H1 (cell line): ENCODE results near the gene PABPC4L. TPM values are rescaled to one million over a fixed set of nuclear protein-coding genes. Genes with fewer than 3 reads are reported as not detected.

Experiments used
- CTCF ChIA-PET: fragments of 300-600 bp; sonication (Branson Sonifier 250); formaldehyde crosslinking; loops from one replicate; lab custom pipeline; 2021; ENCODE audit not compliant: partially characterized antibody; lab: Charles Lee
- POLR2A ChIA-PET: fragments of 300-600 bp; sonication (Branson Sonifier 250); formaldehyde crosslinking; loops from one replicate; lab custom pipeline; 2021; ENCODE audit warnings: inconsistent platforms; ENCODE audit not compliant: partially characterized antibody; lab: Charles Lee
- DNase-seq, 2 experiments: peaks; one replicate each; pipeline versions ENCODE4 v3.0.0 to v3.0.0-alpha.2; 2010 to 2022; ENCODE audit warnings: low spot score in 2 of 2, low read depth in 1 of 2, mixed read lengths in 1 of 2
- FAIRE-seq: peaks from 2 replicates; lab custom pipeline; 2011; peaks lifted over from hg19 to GRCh38; lab: Jason Lieb, UNC
- H2AFZ ChIP-seq: 2 replicates; pipeline ENCODE4 v1.8.1; 2012; ENCODE audit warnings: low read length, inconsistent platforms
- H2AK5ac ChIP-seq: 2 replicates; pipeline ENCODE4 v1.6.1; 2013; ENCODE audit warnings: low read depth, low read length
- H2BK120ac ChIP-seq: replicated peaks from 2 replicates; pipeline ENCODE3; 2013; ENCODE audit warnings: low read depth, low read length, inconsistent platforms
- H2BK12ac ChIP-seq: 2 replicates; pipeline ENCODE4 v1.6.1; 2013; ENCODE audit warnings: low read depth, low read length
- H2BK15ac ChIP-seq: 2 replicates; pipeline ENCODE4 v1.6.1; 2013; ENCODE audit warnings: low read length
- H2BK20ac ChIP-seq: 2 replicates; pipeline ENCODE4 v1.6.1; 2013; ENCODE audit warnings: low read length
- H2BK5ac ChIP-seq: 2 replicates; pipeline ENCODE4 v1.6.1; 2013; ENCODE audit warnings: low read depth, low read length
- H3K14ac ChIP-seq: 2 replicates; pipeline ENCODE4 v1.6.1; 2013; ENCODE audit warnings: inconsistent platforms; ENCODE audit not compliant: insufficient read length
- H3K18ac ChIP-seq: 2 replicates; pipeline ENCODE4 v1.6.1; 2013; ENCODE audit warnings: low read length; ENCODE audit errors: extremely low read depth
- H3K23ac ChIP-seq: 2 replicates; pipeline ENCODE4 v1.6.1; 2013; ENCODE audit warnings: inconsistent platforms; ENCODE audit not compliant: insufficient read length
- H3K23me2 ChIP-seq: 2 replicates; pipeline ENCODE4 v1.6.1; 2013; ENCODE audit warnings: low read depth, low read length
- H3K27ac ChIP-seq: 2 replicates; pipeline ENCODE4 v1.6.1; 2011; ENCODE audit warnings: low read depth, low read length, inconsistent platforms
- H3K27me3 ChIP-seq, 4 experiments: replicated peaks in 1 of 4; 1 replicate in 1 of 4; 2 replicates in 3 of 4; pipeline versions ENCODE4 v1.6.1 to v1.8.1; 2011 to 2013; ENCODE audit warnings: low read length in 3 of 4, mild to moderate bottlenecking in 3 of 4, inconsistent platforms in 2 of 4, mixed read lengths in 2 of 4, moderate library complexity in 1 of 4; ENCODE audit not compliant: control insufficient read depth in 3 of 4, insufficient read depth in 3 of 4; ENCODE audit errors: extremely low read depth in 1 of 4
- H3K36me3 ChIP-seq, 4 experiments: 2 replicates each; pipeline versions ENCODE4 v1.6.1 to v1.8.1; 2011 to 2013; ENCODE audit warnings: mild to moderate bottlenecking in 4 of 4, low read length in 3 of 4, moderate library complexity in 2 of 4, control low read depth in 1 of 4, inconsistent platforms in 1 of 4; ENCODE audit not compliant: insufficient read depth in 4 of 4, control insufficient read depth in 2 of 4
- H3K4ac ChIP-seq: replicated peaks from 2 replicates; pipeline ENCODE3; 2013; ENCODE audit warnings: low read length, low read depth, mixed read lengths, inconsistent platforms; ENCODE audit not compliant: insufficient read length
- H3K4me1 ChIP-seq, 4 experiments: replicated peaks in 1 of 4; 1 replicate in 1 of 4; 2 replicates in 3 of 4; pipeline versions ENCODE4 v1.6.1 to v1.8.1; 2011 to 2013; ENCODE audit warnings: low read length in 3 of 4, inconsistent platforms in 2 of 4, mixed read lengths in 1 of 4; ENCODE audit not compliant: insufficient read depth in 4 of 4, control insufficient read depth in 3 of 4
- H3K4me2 ChIP-seq, 2 experiments: 2 replicates each; pipeline versions ENCODE4 v1.6.1 to v1.8.1; 2011 to 2013; ENCODE audit warnings: low read depth in 2 of 2, low read length in 2 of 2, control low read depth in 1 of 2, inconsistent platforms in 1 of 2, mild to moderate bottlenecking in 1 of 2; ENCODE audit not compliant: insufficient read depth in 1 of 2
- H3K4me3 ChIP-seq, 4 experiments: fragments of 200-600, 300-600 bp in 1 of 4; sonication (generic), shearing (Covaris generic), sonication (Bioruptor Twin) in 1 of 4; 2 replicates each; pipeline versions ENCODE4 v1.5.1 to v1.8.1; 2011 to 2016; ENCODE audit warnings: low read length in 4 of 4, low read depth in 3 of 4, control low read depth in 2 of 4, inconsistent platforms in 2 of 4, mild to moderate bottlenecking in 2 of 4, mixed read lengths in 1 of 4, moderate library complexity in 1 of 4; ENCODE audit not compliant: insufficient read depth in 2 of 4; ENCODE audit errors: extremely low read depth in 1 of 4
- H3K56ac ChIP-seq: replicated peaks from 2 replicates; pipeline ENCODE3; 2013; ENCODE audit warnings: low read depth, mild to moderate bottlenecking, mixed read lengths, low read length, inconsistent platforms; ENCODE audit not compliant: insufficient read length
- H3K79me1 ChIP-seq: 2 replicates; pipeline ENCODE4 v1.6.1; 2013; ENCODE audit warnings: low read depth, low read length, control low read depth
- H3K79me2 ChIP-seq, 2 experiments: 2 replicates each; pipeline versions ENCODE4 v1.6.1 to v1.8.1; 2012 to 2013; ENCODE audit warnings: low read length in 2 of 2, mild to moderate bottlenecking in 2 of 2, inconsistent platforms in 1 of 2; ENCODE audit not compliant: insufficient read depth in 2 of 2, control insufficient read depth in 1 of 2
- H3K9ac ChIP-seq, 4 experiments: replicated peaks in 1 of 4; 1 replicate in 1 of 4; 2 replicates in 3 of 4; pipeline versions ENCODE4 v1.6.1 to v1.8.1; 2011 to 2013; ENCODE audit warnings: low read depth in 3 of 4, low read length in 3 of 4, control low read depth in 2 of 4, mild to moderate bottlenecking in 2 of 4, moderate library complexity in 2 of 4, inconsistent platforms in 1 of 4; ENCODE audit errors: extremely low read depth in 1 of 4
- H3K9me3 ChIP-seq, 2 experiments: 2 replicates each; pipeline versions ENCODE4 v1.6.1 to v1.8.1; 2012 to 2013; ENCODE audit warnings: mild to moderate bottlenecking in 2 of 2, moderate library complexity in 2 of 2, control low read depth in 1 of 2, inconsistent platforms in 1 of 2, low read depth in 1 of 2, low read length in 1 of 2, mixed read lengths in 1 of 2; ENCODE audit not compliant: insufficient read depth in 2 of 2
- H4K20me1 ChIP-seq, 2 experiments: replicated peaks in 1 of 2; 2 replicates each; pipeline versions ENCODE3 to v1.8.1; 2011 to 2013; ENCODE audit warnings: inconsistent platforms in 2 of 2, low read length in 2 of 2, mild to moderate bottlenecking in 1 of 2; ENCODE audit not compliant: insufficient read depth in 2 of 2, control insufficient read depth in 1 of 2
- H4K5ac ChIP-seq: 2 replicates; pipeline ENCODE4 v1.6.1; 2013; ENCODE audit warnings: low read length, low read depth, mixed read lengths, inconsistent platforms; ENCODE audit not compliant: insufficient read length
- H4K8ac ChIP-seq: 2 replicates; pipeline ENCODE4 v1.8.0; 2013; ENCODE audit warnings: mild to moderate bottlenecking, moderate library complexity, low read length, inconsistent platforms; ENCODE audit not compliant: insufficient read depth; ENCODE audit errors: extremely low read depth
- H4K91ac ChIP-seq: replicated peaks from 2 replicates; pipeline ENCODE3; 2013; ENCODE audit warnings: low read length, mixed read lengths, inconsistent platforms; ENCODE audit not compliant: insufficient read length
- ASH2L ChIP-seq: fragments of 200-600, 300-600 bp; sonication (generic); IDR thresholded peaks from one replicate; pipeline ENCODE4 v1.7.1; 2017; ENCODE audit warnings: low read length
- CBX5 ChIP-seq: fragments of 300-800, 300-1000 bp; sonication (generic); IDR thresholded peaks from 2 replicates; pipeline ENCODE4 v1.7.1; 2016; ENCODE audit warnings: antibody characterized with exemption, low read length, low read depth
- CHD2 ChIP-seq: IDR thresholded peaks from 2 replicates; pipeline ENCODE4 v1.6.1; 2012; ENCODE audit warnings: low read length, improper control_type of control experiment
- CTCF ChIP-seq, 3 experiments: IDR thresholded peaks; 1 replicate in 2 of 3; 2 replicates in 1 of 3; pipeline versions ENCODE4 v1.5.1 to v1.6.1; 2011; ENCODE audit warnings: low read length in 3 of 3, mild to moderate bottlenecking in 3 of 3, inconsistent platforms in 2 of 3, low read depth in 1 of 3, moderate library complexity in 1 of 3; ENCODE audit not compliant: insufficient read depth in 1 of 3; ENCODE audit errors: control extremely low read depth in 1 of 3
- GABPA ChIP-seq: IDR thresholded peaks from 2 replicates; pipeline ENCODE4 v1.6.1; 2011; ENCODE audit warnings: mild to moderate bottlenecking, low read length, moderate library complexity, borderline replicate concordance; ENCODE audit not compliant: insufficient read depth
- KDM1A ChIP-seq: fragments of 200-600, 300-600 bp; sonication (generic); IDR thresholded peaks from 2 replicates; pipeline ENCODE4 v1.7.1; 2016; ENCODE audit warnings: mild to moderate bottlenecking, low read length, borderline replicate concordance
- PHF8 ChIP-seq: fragments of 200-600 bp; sonication (generic); conservative IDR thresholded peaks from 2 replicates; pipeline ENCODE4 v1.7.1; 2012; ENCODE audit warnings: low read depth, mild to moderate bottlenecking, inconsistent platforms, low read length, moderate library complexity
- SAP30 ChIP-seq: fragments of 300-600 bp; sonication (generic); IDR thresholded peaks from 2 replicates; pipeline ENCODE4 v1.7.1; 2012; ENCODE audit warnings: low read length, moderate library complexity, mild to moderate bottlenecking, inconsistent platforms; ENCODE audit not compliant: insufficient read depth, insufficient replicate concordance
- SIN3A ChIP-seq, 2 experiments: IDR thresholded peaks in 1 of 2; conservative IDR thresholded peaks in 1 of 2; 2 replicates each; pipeline ENCODE4 v1.6.1; 2011 to 2012; ENCODE audit warnings: low read length in 2 of 2, improper control_type of control experiment in 1 of 2, low read depth in 1 of 2, mild to moderate bottlenecking in 1 of 2
- TBP ChIP-seq: IDR thresholded peaks from 2 replicates; pipeline ENCODE4 v1.6.1; 2011; ENCODE audit warnings: low read depth, low read length, improper control_type of control experiment
- WGBS, 2 experiments: shearing (Covaris generic) in 1 of 2; methylation state at CpG; one replicate each; pipeline versions ENCODE4 v1.1.6 to v1.1.7; 2013 to 2015; ENCODE audit warnings: low lambda C conversion rate in 2 of 2, mixed read lengths in 2 of 2, inconsistent platforms in 1 of 2, low coverage in 1 of 2, missing lambda C conversion rate in 1 of 2; ENCODE audit not compliant: insufficient replicate concordance in 2 of 2, insufficient coverage in 1 of 2, insufficient read length in 1 of 2; ENCODE audit errors: extremely low coverage in 1 of 2, missing lambda C conversion rate in 1 of 2; 5-methylcytosine and 5-hydroxymethylcytosine counted together
- polyA plus RNA-seq, 7 experiments: library from polyadenylated mRNA; depleted of rRNA in 3 of 7; stranded (reverse) in 5 of 7; unstranded in 2 of 7; fragments of >200 nt in 5 of 7; fragments of 200-250 nt in 2 of 7; gene quantifications; 1 replicate in 5 of 7; 2 replicates in 1 of 7; 4 replicates in 1 of 7; pipeline versions ENCODE4 v1.2.1 to v1.2.3, GENCODE V29; 2011 to 2013; ENCODE audit warnings: missing spikeins in 2 of 7, mixed read lengths in 2 of 7
- total RNA-seq: library from RNA; stranded (reverse); fragmentation: NEBNext Ultra II Directional; extraction: Animal tissue kit (Norgen Biotek cat#: 25700); gene quantifications from 2 replicates; pipeline ENCODE4 v1.2.1, GENCODE V29; 2021

The PABPC4L gene
- total and polyA plus RNA-seq, 2 of the 8 experiments (the other 6 are each of a cell fraction or from before 2014, with no cell fraction given): 0.51 to 4.2 TPM

DNA sequence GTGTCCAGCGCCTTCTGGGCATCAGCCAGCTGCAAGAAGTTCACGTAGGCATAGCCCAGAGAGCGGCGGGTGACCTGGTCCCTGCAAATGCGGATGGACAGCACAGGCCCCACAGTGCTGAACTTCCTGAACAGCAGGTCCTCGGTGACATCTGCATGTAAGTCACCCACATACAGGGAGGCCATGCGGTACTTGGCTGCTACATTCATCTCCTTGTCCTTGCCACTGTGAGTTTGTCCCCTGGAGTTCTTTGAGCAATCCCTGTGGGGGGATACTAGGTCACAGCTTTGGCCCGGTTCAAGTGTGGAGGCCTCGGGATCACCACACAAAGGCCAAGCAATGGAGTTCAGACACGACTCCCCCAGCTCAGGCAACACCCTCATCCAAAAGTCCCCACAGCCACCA lies 776 bp downstream of the PABPC4L start:
- Histone ChIP-seq H2BK15ac (0 out of 2 replicates have a peak overlapping the region, but pooled peaks have one; percentile 8), H3K27ac (no peak overlapping the region), H2AK5ac (no peak overlapping the region), H4K20me1 (no peaks in the 10 kb centered on the region), H2BK5ac (0 out of 2 replicates have a peak overlapping the region, but pooled peaks have one; percentile 2), H4K8ac (0 out of 2 replicates have a peak overlapping the region, but pooled peaks have one; percentile 9), H2BK12ac (peak overlapping the region; percentile 53; the same call in 1 of the 2 replicates), H3K9me3 (peaks cover 3 to 4% of the 10 kb centered on the region in 2 experiments; a peak in 1 of 4 replicates), H2BK120ac (no peak overlapping the region), H3K56ac (no peak overlapping the region), H4K91ac (no peak overlapping the region), H3K27me3 (no peaks in the 10 kb centered on the region), H3K36me3 (no peaks in the 10 kb centered on the region), H3K4me2 (peak overlapping the region; percentile 46 to 58; a peak in 3 of 4 replicates), H2AFZ (0 out of 2 replicates have a peak overlapping the region, but pooled peaks have one; percentile 54), H3K18ac (peak overlapping the region; percentile 66; the same call in 1 of the 2 replicates), H3K4me1 (peaks cover 0 to 3% (median under 1%) of the 10 kb centered on the region in 4 experiments; a peak in 3 of 7 replicates), H3K79me1 (no peaks in the 10 kb centered on the region), H3K4ac (peak overlapping the region; percentile 7), H3K4me3 (peak overlapping the region; percentile 19 to 59 (median 34); a peak in 7 of 8 replicates), H3K14ac (no peak overlapping the region), H3K23ac (no peak overlapping the region), H3K79me2 (no peaks in the 10 kb centered on the region), H2BK20ac (no peak overlapping the region; the same call in 1 of the 2 replicates), H3K23me2 (no peaks in the 10 kb centered on the region; the same call in 1 of the 2 replicates), H4K5ac (no peak overlapping the region), H3K9ac (no peak overlapping the region)
- ChIA-PET POLR2A (no interaction called here), CTCF (interaction anchor here (1.5 kb wide), 1 partner anchor 734 kb away, joined by 3 read pairs; no protein-coding TSS in a partner anchor)
- FAIRE-seq (no peak), DNase-seq (no peak)
- WGBS, 2 experiments: 94% methylated on average over 10 of the region's 10 CpGs; no CpG with 5 or more reads in 1 of the 2 experiments
- no peak for TF ChIP-seq TBP
- TF ChIP-seq SAP30: no peak
- no peak for TF ChIP-seq ASH2L
- TF ChIP-seq GABPA: no peak
- TF ChIP-seq KDM1A: no peak
- TF ChIP-seq CTCF (IDR thresholded peaks at IDR 0.05; ENCODE audit: control extremely low read depth in 1 of 3, insufficient read depth in 1 of 3, low read depth in 1 of 3, low read length in 3 of 3): no peak
- no peak for TF ChIP-seq CHD2
- no peak for TF ChIP-seq PHF8
- TF ChIP-seq SIN3A (conservative IDR thresholded peaks at IDR 0.05 in 1 of 2, IDR thresholded peaks at IDR 0.05 in 1 of 2; ENCODE audit: low read depth in 1 of 2, low read length in 2 of 2): no peak
- TF ChIP-seq CBX5: no peak
